Rectal smooth muscle tissue (tissue), 1 donor: ENCODE measurements around the gene ERBB2.
"Not testable (repeated sequence)": the region's sequence is repeated elsewhere in the genome, so short reads cannot be mapped to it uniquely, and the experiment has no call there.

Experiments
- H3K27ac ChIP-seq: one replicate; pipeline ENCODE4 v1.7.0; 2013; ENCODE audit warnings: low read depth, low read length, inconsistent platforms
- H3K27me3 ChIP-seq: one replicate; pipeline ENCODE4 v1.7.0; 2013; ENCODE audit warnings: low read length; ENCODE audit not compliant: control insufficient read depth, insufficient read depth
- H3K36me3 ChIP-seq: one replicate; pipeline ENCODE4 v1.7.0; 2013; ENCODE audit warnings: low read length; ENCODE audit not compliant: control insufficient read depth, insufficient read depth
- H3K4me1 ChIP-seq: one replicate; pipeline ENCODE4 v1.7.0; 2013; ENCODE audit warnings: low read length; ENCODE audit not compliant: control insufficient read depth, insufficient read depth
- H3K4me3 ChIP-seq: one replicate; pipeline ENCODE4 v1.7.0; 2013; ENCODE audit warnings: low read length
- H3K9ac ChIP-seq: one replicate; pipeline ENCODE4 v1.7.0; 2013; ENCODE audit warnings: low read length

ERBB2 gene

DNA sequence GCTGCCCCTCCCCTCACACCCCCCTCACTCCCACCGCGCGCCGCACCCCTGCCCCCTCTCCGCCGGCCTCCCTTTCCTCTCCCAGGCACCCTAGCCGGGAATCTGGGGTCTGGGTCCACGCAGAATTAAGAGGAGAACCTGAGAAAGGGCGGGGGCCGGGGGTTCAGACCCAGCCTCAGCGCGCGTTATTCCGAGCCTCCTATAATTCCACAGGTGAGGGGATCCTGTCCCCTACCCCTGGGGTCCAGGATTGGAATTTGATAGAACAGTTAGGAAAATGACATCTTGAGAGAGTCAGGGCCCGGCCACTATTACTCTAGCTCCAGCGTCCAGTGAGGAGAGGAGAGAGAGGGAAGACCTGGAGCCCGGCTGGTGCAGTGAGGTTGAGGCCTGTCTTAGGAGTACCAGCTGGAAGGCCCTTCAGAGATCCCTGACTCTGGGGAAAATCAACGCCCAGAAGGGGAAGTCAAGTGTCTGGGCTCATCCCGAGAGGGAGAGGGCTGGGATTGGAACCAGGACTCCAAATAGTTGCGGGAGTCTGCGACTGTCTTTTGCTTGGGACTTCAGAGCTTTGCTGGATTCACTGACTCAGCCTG, 55.2 kb downstream of the ERBB2 start:
- H3K36me3 ChIP-seq: no peaks in the 10 kb centered on the region
- H3K4me3 ChIP-seq: peak overlapping the region; percentile 89
- H3K27me3 ChIP-seq: no peaks in the 10 kb centered on the region
- H3K9ac ChIP-seq: peak overlapping the region; percentile 88
- peak overlapping the region; percentile 94 for H3K27ac ChIP-seq
- peaks cover under 1% of the 10 kb centered on the region for H3K4me1 ChIP-seq

DNA sequence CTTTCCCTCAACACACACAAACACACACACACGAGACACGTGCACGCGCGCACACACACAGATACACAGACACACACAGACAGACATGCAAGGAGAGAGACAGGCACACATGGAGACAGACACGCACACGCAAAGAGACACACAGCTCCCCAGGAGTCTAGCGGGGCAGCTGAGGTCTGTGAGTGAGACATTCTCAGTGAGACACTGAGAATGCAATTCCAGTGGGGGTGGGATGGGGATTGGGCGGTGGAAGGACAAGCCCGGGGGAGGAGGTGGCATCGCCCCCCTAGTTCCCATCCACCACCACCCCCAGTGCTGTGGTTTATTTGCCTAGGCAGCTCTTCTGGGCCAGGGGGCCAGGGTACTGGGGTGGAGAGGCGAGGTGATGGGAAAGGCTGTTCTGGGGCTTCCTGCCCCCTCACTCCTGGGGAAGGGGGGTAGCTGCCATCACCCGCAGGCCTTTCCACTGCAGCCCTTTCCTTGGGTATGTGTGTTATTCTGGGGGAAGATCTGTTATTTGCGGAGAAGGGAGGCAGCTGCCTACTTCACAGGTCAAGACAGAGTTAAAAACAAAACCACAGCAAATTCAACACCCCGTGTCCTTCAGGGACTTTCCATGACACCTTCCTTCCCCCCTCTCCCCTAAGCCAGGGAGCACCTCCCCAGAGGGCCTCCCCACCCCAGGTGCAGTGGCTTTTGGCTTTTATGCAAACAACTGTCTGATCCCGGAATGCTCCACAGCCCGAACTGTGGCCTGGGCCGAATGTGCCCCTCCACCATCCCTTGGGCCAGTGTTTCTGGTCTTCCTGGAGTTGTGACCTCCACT, 55.9 kb downstream of the ERBB2 start:
- H3K27ac ChIP-seq: no peak overlapping the region
- no peaks in the 10 kb centered on the region for H3K27me3 ChIP-seq
- no peak overlapping the region for H3K9ac ChIP-seq
- no peak overlapping the region for H3K4me3 ChIP-seq
- H3K4me1 ChIP-seq: no peaks in the 10 kb centered on the region
- H3K36me3 ChIP-seq: no peaks in the 10 kb centered on the region

DNA sequence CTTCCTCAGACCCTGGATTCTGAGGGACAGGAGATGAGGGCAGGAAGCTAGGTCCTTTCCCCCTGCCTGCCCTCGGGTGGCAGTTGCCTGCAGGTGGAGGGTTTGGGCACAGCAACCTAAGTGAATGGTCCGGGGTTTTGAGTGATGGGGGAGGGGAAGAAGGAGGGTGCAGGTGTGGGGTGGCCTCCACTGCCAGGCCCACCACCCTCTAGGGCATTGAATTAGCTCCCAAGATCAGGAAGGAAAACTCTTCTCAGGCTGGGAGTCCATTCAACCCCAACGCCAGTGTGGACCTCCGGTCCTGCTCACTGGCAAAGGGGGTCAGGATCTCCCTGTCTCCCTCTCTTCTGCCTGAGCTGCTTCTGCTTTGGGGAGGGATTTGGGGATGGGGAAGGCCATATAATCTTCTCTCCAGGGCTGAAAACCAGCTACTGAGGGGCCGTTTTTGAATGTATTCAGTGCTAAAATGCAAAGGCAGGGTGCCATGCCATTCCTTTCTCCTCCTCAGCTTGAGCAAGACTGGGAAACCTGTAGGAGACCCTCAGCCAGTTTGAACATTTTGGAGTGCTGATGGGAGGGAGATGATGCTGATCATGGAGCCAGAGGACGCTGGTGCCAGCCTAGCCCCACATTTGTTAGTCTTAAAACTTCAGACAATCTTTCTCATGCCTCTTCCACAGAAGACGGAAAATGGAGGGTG, 56.7 kb downstream of the ERBB2 start:
- no peak overlapping the region for H3K27ac ChIP-seq
- no peaks in the 10 kb centered on the region for H3K27me3 ChIP-seq
- no peaks in the 10 kb centered on the region for H3K4me1 ChIP-seq
- H3K36me3 ChIP-seq: no peaks in the 10 kb centered on the region
- H3K9ac ChIP-seq: no peak overlapping the region
- H3K4me3 ChIP-seq: no peak overlapping the region

DNA sequence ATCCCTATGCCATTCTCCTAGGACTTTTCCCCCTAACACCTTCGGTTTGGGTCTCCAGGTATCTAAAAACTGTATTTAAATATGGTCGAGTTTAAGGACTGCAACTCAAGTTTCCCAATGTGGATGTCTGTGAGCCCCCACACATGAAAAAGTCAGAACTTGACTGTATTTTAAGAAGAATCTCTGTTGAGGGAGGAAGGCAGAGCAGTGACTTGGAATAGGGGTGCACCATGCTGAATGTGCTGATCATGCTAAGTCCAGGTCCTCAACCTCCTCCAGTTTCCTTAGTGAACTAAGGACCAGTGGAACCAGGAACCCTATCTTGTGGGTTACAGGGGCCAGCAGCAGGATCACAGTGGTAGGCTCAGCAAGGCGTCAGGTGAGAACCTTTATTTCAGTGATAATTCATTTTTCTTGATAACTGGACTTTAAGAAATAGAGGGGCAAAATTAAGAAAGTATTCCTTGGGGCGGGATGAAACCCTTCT, 57.4 kb downstream of the ERBB2 start:
- Histone ChIP-seq H3K36me3 (no peaks in the 10 kb centered on the region), H3K9ac (no peak overlapping the region), H3K27ac (no peak overlapping the region), H3K4me1 (no peaks in the 10 kb centered on the region), H3K27me3 (no peaks in the 10 kb centered on the region), H3K4me3 (no peak overlapping the region)

DNA sequence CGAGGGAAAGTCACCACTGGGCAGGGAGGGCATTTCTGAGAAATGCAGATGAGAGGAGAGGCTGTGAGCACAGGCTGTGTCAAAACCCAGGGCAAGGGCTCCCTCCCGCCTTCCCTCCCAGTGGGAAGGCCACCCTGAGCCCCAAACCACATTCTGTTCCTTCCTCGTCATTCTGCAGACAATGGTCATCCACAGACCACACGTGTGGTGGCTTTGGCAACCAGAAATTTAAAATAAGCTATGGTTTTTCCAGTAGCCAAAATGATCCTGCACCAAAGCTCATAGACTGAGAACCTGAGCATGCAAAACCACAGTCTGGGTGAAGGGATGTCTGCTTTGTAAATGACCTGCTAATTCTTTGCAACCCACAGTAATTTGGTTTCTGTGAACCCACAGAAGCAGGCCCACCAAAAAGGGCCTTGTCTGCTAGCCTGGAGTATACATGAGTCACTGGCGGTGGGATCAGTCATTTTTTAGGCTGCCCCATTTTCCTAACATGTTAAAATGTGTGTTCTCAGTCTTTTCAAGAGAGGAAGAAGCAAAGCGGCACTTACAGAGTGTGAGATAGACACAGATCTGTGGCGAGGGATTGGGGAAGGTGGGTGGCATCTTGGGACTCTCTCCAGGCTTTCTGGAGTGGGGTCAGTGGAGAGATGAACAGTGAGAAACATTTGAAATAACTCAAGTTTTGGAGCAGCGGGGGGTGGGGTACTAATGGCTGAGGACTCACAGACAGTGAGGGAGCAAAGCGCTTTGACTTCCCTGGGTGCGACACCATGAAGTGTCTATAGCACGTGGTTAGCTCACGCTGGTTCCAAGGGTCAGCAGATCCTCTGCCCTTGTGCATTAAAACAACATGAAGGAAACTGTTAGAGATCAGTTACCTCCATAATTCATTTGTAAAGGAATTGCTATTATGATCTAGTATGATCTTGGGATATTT, 58.3 kb downstream of the ERBB2 start:
- no peaks in the 10 kb centered on the region for H3K27me3 ChIP-seq
- no peak overlapping the region for H3K4me3 ChIP-seq
- no peak overlapping the region for H3K27ac ChIP-seq
- H3K36me3 ChIP-seq: no peaks in the 10 kb centered on the region
- no peaks in the 10 kb centered on the region for H3K4me1 ChIP-seq
- H3K9ac ChIP-seq: no peak overlapping the region

DNA sequence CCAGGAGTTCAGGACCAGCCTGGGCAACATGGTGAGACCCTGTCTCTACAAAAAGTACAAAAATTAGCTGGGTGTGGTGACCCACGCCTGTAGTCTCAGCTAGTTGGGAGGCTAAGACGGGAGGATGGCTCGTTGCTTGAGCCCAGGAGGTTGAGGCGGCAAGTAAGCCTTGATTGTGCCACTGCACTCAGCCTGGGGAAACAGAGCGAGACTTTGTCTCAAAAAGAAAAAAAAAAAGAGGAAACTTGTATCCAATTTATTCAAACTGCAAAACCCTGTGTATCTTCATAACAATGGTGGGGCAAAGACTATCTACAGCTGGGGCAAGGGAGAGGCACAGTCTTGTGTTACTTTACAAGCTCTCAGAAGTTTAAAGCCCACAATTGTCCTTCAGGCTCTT, 59.3 kb downstream of the ERBB2 start:
- Histone ChIP-seq H3K27me3 (no peaks in the 10 kb centered on the region), H3K36me3 (no peaks in the 10 kb centered on the region), H3K4me1 (no peaks in the 10 kb centered on the region), H3K9ac (no peak overlapping the region), H3K4me3 (no peak overlapping the region), H3K27ac (no peak overlapping the region)

DNA sequence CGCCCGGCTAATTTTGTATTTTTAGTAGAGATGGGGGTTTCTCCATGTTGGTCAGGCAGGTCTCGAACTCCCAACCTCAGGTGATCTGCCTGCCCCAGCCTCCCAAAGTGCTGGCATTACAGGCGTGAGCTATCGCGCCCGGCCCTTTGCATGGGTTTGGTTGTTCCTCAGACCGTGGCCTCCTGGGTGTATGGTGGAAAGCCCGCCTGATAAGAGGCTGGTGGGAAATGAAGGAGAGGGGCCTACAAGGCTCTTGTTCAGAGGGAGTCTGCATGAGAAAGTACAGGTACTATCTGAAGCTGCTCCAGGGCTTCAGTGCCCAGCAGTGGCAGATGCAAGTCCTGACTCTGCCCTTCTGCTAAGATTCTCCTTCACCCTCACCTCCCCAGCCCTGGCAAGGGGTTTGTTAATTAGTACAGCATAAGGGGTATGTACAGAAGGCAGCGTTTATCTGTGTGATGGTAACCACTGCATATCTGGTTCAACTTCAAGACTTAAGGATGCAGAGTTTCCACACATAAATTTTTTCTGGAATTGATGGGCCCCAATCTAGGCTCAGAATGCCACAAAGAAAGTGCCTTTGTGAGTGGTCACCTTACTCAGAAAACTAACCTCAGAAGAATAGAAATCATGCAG, 62.1 kb downstream of the ERBB2 start:
- no peaks in the 10 kb centered on the region for H3K36me3 ChIP-seq
- H3K27ac ChIP-seq: no peak overlapping the region
- no peaks in the 10 kb centered on the region for H3K27me3 ChIP-seq
- H3K9ac ChIP-seq: no peak overlapping the region
- H3K4me3 ChIP-seq: no peak overlapping the region
- no peaks in the 10 kb centered on the region for H3K4me1 ChIP-seq

DNA sequence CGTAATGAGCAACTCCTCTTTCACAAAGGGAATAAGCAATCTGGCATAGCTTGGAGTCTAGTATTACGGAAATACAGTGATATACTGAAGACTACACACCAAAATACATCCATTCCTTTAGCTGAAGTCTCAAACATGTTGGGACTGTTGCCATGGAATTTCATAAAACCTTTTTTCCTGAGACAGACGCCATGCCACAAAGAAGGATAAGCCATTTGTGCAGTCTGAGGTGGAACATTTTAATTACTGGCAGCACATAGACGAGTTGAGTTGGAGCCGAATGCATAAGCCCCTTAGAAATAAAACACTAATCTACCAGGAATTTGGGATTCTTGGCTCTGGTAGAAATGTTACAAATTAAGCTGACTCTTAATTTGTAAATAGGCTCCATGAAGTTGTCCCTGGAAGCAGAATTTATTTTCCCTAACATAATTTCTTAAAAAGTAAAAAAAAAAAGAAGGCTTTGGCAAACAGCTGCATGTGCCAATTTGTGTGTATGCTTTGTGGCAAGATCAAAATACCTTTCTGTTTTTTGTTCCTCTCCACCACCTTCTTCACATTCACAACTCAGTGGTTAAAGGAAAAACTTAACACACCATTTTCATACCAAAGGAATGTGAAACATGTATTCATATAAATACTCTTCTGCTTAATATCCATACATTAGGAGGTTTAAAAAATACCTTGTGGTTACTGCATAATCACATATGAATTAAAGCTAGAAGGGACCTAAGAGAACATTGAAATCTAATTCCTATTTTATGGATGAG, 63.4 kb downstream of the ERBB2 start:
- Histone ChIP-seq H3K4me3 (no peak overlapping the region), H3K27ac (no peak overlapping the region), H3K36me3 (no peaks in the 10 kb centered on the region), H3K9ac (no peak overlapping the region), H3K27me3 (no peaks in the 10 kb centered on the region), H3K4me1 (no peaks in the 10 kb centered on the region)

DNA sequence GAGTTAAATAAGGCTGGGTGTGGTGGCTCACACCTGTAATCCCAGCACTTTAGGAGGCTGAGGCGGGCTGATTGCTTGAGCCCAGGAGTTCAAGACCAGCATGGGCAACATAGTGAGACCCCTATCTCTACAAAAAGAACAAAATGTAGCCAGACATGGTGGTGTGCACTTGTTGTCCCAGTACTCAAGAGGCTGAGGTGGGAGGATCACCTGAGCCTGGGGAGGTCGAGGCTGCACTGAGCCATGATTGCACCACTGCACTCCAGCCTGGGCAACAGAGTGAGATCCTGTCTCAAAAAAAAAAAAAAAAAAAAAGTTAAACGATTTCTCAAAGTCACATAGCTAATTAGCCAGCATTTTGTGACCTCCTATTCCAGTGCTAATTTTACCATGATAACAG, 64.3 kb downstream of the ERBB2 start:
- not testable (repeated sequence) for H3K4me1 ChIP-seq, H3K27me3 ChIP-seq, H3K9ac ChIP-seq, H3K27ac ChIP-seq, H3K4me3 ChIP-seq, H3K36me3 ChIP-seq

DNA sequence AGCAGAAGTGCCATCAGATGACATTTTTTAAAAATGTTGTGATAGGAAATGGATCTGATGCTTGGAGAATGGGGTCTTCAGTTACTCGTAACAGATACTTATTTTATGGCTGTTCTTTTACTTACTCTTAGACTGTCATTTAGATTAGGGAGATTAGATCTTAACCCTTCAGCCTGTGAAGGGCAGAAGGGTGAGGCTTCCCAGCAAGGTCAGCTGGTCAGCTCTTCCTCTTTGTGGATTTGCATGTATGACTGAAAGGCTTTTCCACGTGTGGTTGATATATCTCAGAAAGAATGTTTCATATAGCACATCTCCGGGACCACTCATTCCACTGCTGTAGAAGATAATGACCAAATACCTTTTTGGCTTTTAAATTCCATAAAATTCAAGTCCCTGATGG, 65.3 kb downstream of the ERBB2 start:
- H3K36me3 ChIP-seq: no peaks in the 10 kb centered on the region
- no peak overlapping the region for H3K27ac ChIP-seq
- H3K9ac ChIP-seq: no peak overlapping the region
- no peaks in the 10 kb centered on the region for H3K27me3 ChIP-seq
- no peaks in the 10 kb centered on the region for H3K4me1 ChIP-seq
- H3K4me3 ChIP-seq: no peak overlapping the region

DNA sequence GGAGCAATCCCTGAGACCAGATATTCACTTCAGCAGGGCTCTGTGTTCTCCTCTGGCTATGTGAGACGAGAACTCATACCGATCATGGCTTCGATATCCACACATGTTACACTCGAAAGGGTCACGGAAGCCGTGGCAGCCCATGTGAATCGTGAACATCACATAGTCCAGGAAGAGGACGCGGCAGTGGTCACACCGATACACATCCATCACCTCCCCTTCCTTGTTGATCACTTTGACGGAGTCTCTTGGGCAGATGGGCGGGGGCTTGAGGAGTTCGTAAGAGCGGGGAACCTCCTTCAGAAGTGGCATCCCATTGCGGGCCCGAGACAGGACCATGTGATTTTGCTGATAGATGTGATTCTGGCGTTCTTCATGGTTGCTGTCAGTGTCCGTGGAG, 65.9 kb downstream of the ERBB2 start:
- Histone ChIP-seq H3K36me3 (no peaks in the 10 kb centered on the region), H3K27me3 (no peaks in the 10 kb centered on the region), H3K9ac (no peak overlapping the region), H3K4me3 (no peak overlapping the region), H3K4me1 (no peaks in the 10 kb centered on the region), H3K27ac (no peak overlapping the region)
